GM12865 (cell line): ENCODE data around the gene MRPS27.
"Not testable (repeated sequence)": the region's sequence is repeated elsewhere in the genome, so short reads cannot be mapped to it uniquely, and the experiment has no call there.

Source experiments
- DNase-seq: peaks from one replicate; pipeline ENCODE4 v3.0.0; 2010; ENCODE audit warnings: low read depth
- H3K4me3 ChIP-seq: 2 replicates; pipeline ENCODE4 v1.5.1; 2011; ENCODE audit warnings: mild to moderate bottlenecking, low read depth, low read length, control low read depth
- CTCF ChIP-seq: IDR thresholded peaks from 2 replicates; pipeline ENCODE4 v1.5.1; 2011; ENCODE audit warnings: low read length, control low read depth, low read depth, inconsistent platforms; ENCODE audit not compliant: insufficient read depth; ENCODE audit errors: missing control alignments

MRPS27 gene

GRCh38 chr5:72171667-72172066, 148.4 kb downstream of the MRPS27 start:
- TF ChIP-seq CTCF, result no peak
- DNase-seq, result peak; percentile 16

GRCh38 chr5:72171181-72171580, 148.9 kb downstream of the MRPS27 start:
- H3K4me3 ChIP-seq, result not testable (repeated sequence)

More at GRCh38 chr5:72171667-72172066, 148.4 kb downstream of the MRPS27 start:
- no peak overlapping the region for H3K4me3 ChIP-seq

GRCh38 chr5:72170101-72170500, 149.9 kb downstream of the MRPS27 start:
- no peak for TF ChIP-seq CTCF
- no peak overlapping the region for H3K4me3 ChIP-seq
- no peak for DNase-seq

More at GRCh38 chr5:72171181-72171580, 148.9 kb downstream of the MRPS27 start:
- DNase-seq, result not testable (repeated sequence)
